ENCODE results near the gene ARHGAP23.
A peak's percentile ranks its signal among the peaks of the same experiment; 100 is the strongest.
"Not testable (repeated sequence)": the region's sequence is repeated elsewhere in the genome, so short reads cannot be mapped to it uniquely, and the experiment has no call there.

The ARHGAP23 gene

GRCh38 chr17:38530856-38531255 lies 102.6 kb downstream of the ARHGAP23 start:
- not testable (repeated sequence) for DNase-seq

- not testable (repeated sequence) for DNase-seq
Measured at GRCh38 chr17:38531761-38532160, 103.5 kb downstream of the ARHGAP23 start.

- DNase-seq, result no peak
Measured at GRCh38 chr17:38532451-38532850, 104.2 kb downstream of the ARHGAP23 start.

- DNase-seq, result no peak
Measured at GRCh38 chr17:38533241-38533640, 105.0 kb downstream of the ARHGAP23 start.

- no peak for DNase-seq
Measured at GRCh38 chr17:38533866-38534497, 105.7 kb downstream of the ARHGAP23 start.

- no peak for DNase-seq
Measured at GRCh38 chr17:38534498-38534885, 106.2 kb downstream of the ARHGAP23 start.

- no peak for DNase-seq
Measured at GRCh38 chr17:38535886-38536285, 107.6 kb downstream of the ARHGAP23 start.

- DNase-seq, result no peak
Measured at GRCh38 chr17:38536661-38537060, 108.4 kb downstream of the ARHGAP23 start.

GRCh38 chr17:38538906-38539305 lies 110.6 kb downstream of the ARHGAP23 start:
- DNase-seq, result no peak

GRCh38 chr17:38539386-38539785 lies 111.1 kb downstream of the ARHGAP23 start:
- DNase-seq, result no peak

GRCh38 chr17:38540514-38541045 lies 112.3 kb downstream of the ARHGAP23 start:
- DNase-seq, result no peak

- DNase-seq, result no peak
Measured at GRCh38 chr17:38541281-38541680, 113.0 kb downstream of the ARHGAP23 start.

- DNase-seq, result no peak
Measured at GRCh38 chr17:38542286-38542685, 114.0 kb downstream of the ARHGAP23 start.

- no peak for DNase-seq
Measured at GRCh38 chr17:38543403-38544174, 115.3 kb downstream of the ARHGAP23 start.

GRCh38 chr17:38544175-38544838 lies 116.0 kb downstream of the ARHGAP23 start:
- DNase-seq, result no peak

GRCh38 chr17:38544839-38545209 lies 116.6 kb downstream of the ARHGAP23 start:
- DNase-seq, result no peak

GRCh38 chr17:38545531-38546225 lies 117.4 kb downstream of the ARHGAP23 start:
- DNase-seq, result no peak

- no peak for DNase-seq
Measured at GRCh38 chr17:38546396-38546795, 118.1 kb downstream of the ARHGAP23 start.

GRCh38 chr17:38547444-38547843 lies 119.2 kb downstream of the ARHGAP23 start:
- DNase-seq, result no peak

- no peak for DNase-seq
Measured at GRCh38 chr17:38549285-38549684, 121.0 kb downstream of the ARHGAP23 start.

- DNase-seq, result peak; percentile 13
Measured at GRCh38 chr17:38550661-38551060, 122.4 kb downstream of the ARHGAP23 start.

GRCh38 chr17:38551121-38551520 lies 122.9 kb downstream of the ARHGAP23 start:
- DNase-seq, result no peak

GRCh38 chr17:38552343-38552742 lies 124.1 kb downstream of the ARHGAP23 start:
- no peak for DNase-seq

Measured in HCEC 1CT (cell line).